Epidermal melanocyte (primary cell): ENCODE results near the gene IGIP.

Experiments used
- DNase-seq: peaks from one replicate; pipeline ENCODE4 v3.0.0; 2011; ENCODE audit warnings: low spot score; ENCODE audit not compliant: insufficient read length

Gene IGIP

GRCh38 chr5:140125637-140126036 lies at the start of gene IGIP:
TSS of gene IGIP (plus strand) at chr5:140125937. CDS start at chr5:140128477, 2,540 bp downstream.
- DNase-seq, result no peak

- no peak for DNase-seq
Measured at GRCh38 chr5:140076142-140076541, 49.6 kb upstream of the IGIP start.

- DNase-seq, result no peak
Measured at GRCh38 chr5:140076788-140077187, 48.9 kb upstream of the IGIP start.

- no peak for DNase-seq
Measured at GRCh38 chr5:140083120-140083519, 42.6 kb upstream of the IGIP start.

- DNase-seq, result no peak
Measured at GRCh38 chr5:140083650-140084049, 42.1 kb upstream of the IGIP start.

GRCh38 chr5:140084541-140084940 lies 41.2 kb upstream of the IGIP start:
- DNase-seq, result no peak

- DNase-seq, result no peak
Measured at GRCh38 chr5:140090251-140090650, 35.5 kb upstream of the IGIP start.

- DNase-seq, result no peak
Measured at GRCh38 chr5:140093179-140093578, 32.6 kb upstream of the IGIP start.

GRCh38 chr5:140093866-140094265 lies 31.9 kb upstream of the IGIP start:
- DNase-seq, result no peak

- DNase-seq, result no peak
Measured at GRCh38 chr5:140094889-140095288, 30.8 kb upstream of the IGIP start.

- no peak for DNase-seq
Measured at GRCh38 chr5:140101179-140101578, 24.6 kb upstream of the IGIP start.

GRCh38 chr5:140103154-140103553 lies 22.6 kb upstream of the IGIP start:
- DNase-seq, result no peak

GRCh38 chr5:140104100-140104499 lies 21.6 kb upstream of the IGIP start:
- DNase-seq, result no peak

- DNase-seq, result no peak
Measured at GRCh38 chr5:140106101-140106500, 19.6 kb upstream of the IGIP start.

GRCh38 chr5:140106805-140107311 lies 18.9 kb upstream of the IGIP start:
- no peak for DNase-seq

GRCh38 chr5:140107312-140108092 lies 18.2 kb upstream of the IGIP start:
- peak; percentile 91 for DNase-seq

GRCh38 chr5:140108093-140109017 lies 17.4 kb upstream of the IGIP start:
- no peak for DNase-seq

GRCh38 chr5:140109018-140109758 lies 16.5 kb upstream of the IGIP start:
- no peak for DNase-seq

GRCh38 chr5:140109759-140110645 lies 15.7 kb upstream of the IGIP start:
- DNase-seq, result no peak

GRCh38 chr5:140110646-140110957 lies 15.1 kb upstream of the IGIP start:
- no peak for DNase-seq
